HG02763 (cell line): ENCODE data around the gene PTPN23.
A peak's percentile ranks its signal among the peaks of the same experiment; 100 is the strongest.

Source experiments
- ATAC-seq: cut with Tn5 transposase; IDR thresholded peaks from one replicate; pipeline ENCODE4 v1.9.1; 2021; ENCODE audit warnings: mild to moderate bottlenecking, moderate library complexity; ENCODE audit not compliant: unreplicated experiment

The PTPN23 gene

DNA sequence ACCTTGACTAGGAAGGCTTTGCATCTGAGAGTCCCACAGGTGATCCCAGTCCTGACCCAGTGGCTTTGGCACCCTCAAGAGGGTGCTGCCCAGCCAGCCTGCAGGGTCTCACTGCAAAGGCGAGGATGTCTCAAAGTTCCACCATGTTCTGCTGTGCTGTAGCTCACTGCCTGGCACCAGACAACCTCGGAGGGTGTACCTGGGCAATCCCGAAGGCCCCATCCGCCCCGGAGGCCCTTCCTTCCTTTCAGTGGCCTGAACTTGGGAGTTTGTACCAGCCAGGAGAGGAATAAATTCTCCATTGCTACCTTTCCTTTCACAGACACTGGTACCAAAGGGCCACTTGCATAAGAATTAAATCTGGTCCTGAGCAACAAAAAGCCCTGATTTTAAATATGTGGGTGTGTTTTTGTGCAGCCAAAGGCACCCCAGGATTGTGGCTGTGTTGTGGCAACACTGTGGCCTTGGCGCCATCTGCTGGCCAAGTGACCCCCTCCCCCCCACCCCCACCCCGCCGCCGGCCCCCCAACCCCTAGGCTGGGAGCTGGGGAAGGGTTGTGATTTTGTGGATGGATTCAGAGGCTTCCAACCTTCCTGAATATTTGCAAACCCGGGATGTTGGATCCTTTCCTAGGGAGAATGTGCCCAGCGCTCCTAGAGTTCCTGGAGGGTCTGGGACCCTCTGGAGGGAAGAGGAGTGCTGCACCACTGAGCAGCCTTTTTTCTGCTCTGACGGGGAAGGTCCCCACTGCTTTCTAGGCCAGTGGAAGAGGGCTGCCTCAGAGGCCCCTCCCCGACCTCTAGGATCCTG lies 9.7 kb upstream of the PTPN23 start:
- no peak for ATAC-seq

DNA sequence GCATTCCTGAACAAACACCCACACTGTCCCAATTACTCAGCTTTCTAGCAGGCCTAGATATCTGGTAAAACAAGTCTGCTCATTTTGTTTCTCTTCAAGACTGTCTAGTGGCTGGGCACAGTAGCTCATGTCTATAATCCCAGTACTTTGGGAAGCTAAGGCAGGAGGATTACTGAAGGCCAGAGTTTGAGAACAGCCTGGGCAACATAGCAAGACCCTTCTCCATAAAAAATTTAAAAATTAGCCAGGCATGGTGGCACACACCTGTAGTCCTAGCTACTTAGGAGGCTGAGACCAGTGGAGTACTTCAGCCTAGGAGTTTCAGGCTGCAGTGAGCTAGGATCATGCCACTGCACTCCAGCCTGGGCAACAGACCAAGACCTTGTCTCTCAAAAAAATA lies 6.2 kb upstream of the PTPN23 start:
- no peak for ATAC-seq

DNA sequence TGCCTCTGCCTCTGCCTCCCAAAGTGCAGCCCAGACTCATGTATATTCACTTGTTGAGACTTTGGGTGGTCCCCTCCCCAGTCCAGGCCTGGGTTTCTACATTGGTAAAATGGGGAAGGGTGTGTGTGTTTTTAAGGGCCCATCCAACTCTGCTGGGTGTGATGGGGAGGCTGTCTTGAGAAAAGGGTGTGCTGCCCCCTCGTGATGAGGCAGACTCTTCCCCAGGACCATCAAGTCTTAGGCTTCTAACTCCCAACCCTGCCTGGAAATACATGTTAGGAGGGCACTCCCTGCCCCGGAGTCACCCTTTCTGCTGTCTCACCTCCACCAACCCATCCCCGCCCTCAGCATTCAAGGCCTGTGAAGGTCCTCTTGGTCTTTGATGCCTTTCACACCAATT lies 4.4 kb upstream of the PTPN23 start:
- ATAC-seq: no peak

DNA sequence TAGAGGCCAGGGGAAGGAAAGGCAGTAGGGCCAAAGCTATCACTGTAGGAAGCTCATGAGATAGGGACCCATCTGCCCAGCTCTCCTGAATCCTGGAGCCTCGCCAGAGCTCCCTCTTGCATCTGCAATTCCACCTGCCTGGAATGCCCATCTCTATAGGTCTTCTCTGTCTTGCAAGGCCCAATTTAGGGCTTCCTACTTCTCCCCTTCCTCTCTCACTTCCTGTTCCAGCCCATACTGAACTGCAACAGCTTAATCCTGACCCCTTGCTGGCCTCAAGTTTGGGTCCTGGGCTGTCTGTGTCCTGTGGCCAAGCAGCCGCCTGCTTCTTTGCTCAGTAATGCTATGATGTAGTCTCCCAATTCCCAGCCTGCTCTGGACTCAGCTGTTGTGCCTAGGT lies 3.6 kb upstream of the PTPN23 start:
- no peak for ATAC-seq

DNA sequence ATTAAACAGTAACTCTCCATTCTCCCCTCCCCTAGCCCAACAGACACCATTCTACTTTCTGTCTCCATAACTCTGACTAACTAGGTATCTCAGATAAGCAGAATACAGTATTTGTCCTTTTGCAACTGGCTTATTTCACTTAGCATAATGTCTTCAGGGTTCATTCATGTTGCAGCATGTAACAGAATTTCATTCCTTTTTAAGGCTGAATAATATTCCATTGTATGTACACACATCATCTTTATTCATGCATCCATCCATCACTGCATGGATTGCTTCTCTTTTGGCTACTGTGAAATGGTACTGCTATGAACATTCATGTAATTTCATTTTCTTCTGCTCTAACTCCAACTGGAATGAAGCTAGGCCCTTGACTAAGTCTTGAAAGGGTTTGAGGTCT lies 2.0 kb upstream of the PTPN23 start:
- no peak for ATAC-seq

DNA sequence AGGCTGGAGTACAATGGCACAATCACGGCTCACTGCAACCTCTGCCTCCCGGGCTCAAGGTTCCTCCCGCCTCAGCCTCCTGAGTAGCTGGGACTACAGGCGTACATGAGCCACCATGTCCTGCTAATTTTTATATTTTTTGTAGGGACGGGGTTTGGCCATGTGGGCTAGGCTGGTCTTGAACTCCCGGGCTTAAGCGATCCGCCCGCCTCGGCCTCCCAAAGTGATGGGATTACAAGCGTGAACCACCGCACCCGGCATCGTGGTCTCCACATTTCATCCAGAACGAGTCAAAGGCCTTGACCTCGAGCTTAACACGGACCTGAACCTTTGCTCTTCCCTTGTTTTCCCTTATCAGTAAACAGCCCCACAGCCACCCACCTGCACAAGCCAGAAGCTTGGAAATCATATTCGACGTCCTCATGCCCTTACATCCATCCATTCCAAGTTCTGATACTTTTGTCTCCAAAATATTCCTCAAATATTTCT lies 1.4 kb upstream of the PTPN23 start:
- ATAC-seq: no peak

DNA sequence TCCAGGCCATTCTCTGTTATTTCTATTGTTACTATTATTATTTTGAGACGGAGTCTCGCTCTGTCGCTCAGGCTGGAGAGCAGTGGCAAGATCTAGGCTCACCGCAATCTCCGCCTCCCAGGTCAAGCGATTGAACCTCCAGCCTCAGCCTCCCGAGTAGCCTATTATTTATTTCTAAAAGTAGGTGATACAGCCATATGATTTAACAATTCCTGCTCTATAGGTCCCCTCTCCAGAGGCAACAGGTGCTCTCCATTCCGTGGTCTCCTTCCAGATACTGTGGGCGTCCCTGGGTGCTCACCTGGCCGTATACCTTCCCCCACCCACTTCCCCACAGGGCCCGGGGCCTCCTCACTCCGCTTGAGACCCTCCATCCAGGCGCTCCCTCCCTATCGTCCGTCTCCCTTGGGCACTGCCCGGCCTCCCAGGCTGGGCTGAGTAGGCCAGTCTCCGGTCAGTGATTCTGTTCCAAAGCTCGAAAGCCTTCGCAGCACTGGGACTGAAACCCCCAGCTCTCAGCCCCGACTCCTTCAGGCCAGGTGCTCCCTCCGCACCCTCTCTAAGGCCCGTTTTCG lies 708 bp upstream of the PTPN23 start:
- peak; percentile 4 for ATAC-seq

DNA sequence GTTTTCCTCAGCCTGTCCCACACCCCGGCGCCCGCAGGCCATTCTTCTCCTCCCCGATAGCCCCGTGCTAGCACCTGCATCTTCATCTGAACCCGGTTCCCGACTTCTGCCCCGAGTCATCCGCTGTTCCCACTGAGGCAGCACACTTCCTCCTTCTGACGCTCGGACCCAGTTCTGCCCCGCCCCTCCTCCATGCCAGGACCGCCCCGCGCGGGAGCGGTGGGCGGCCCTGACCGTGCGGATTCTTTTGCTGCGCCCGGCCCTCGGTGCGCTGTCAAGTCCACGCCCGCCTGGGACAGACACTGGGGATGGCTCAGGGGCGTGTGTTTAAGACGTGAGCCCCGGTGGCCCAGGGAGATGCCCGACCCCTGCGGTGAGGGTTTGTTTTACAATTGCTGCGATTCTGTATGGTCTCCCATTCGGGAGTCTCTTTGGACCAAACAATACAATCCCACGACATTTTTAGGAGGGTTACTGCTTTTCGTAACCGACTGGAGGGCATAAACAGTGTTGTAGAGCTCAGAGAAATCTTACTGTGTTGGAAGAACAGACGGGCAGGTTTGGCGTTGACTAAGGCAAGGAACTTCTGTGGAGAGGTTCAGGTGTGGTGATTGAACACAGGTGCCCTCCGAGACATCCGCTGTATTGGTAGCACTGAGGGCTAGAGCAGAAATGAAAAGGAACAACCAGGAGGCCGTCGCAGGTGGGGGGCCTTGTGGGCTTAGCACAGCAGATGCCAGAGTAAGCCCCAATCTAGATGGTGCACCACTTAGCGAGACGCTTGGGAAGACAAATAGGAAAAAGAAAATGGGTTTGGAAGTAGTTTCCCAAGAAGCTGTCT lies 716 bp downstream of the PTPN23 start:
- peak; percentile 55 for ATAC-seq

DNA sequence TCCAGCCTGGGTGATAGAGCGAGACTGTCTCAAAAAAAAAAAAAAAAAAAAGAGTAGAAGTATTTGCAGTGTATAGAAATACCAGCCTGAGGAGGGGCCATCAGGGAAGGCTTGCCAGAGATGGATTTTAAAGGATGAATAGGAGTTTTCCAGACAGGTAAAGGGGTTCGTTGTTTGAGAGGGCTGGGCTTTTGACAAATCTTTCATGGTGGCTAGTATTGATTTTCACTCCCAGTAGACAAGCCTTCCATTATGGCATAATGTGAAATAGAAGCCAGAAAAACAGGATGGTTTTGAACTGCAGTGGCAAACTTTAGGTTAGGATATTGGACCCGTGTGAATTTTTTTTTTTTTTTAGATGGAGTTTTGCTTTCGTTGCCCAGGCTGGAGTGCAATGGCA lies 3.6 kb downstream of the PTPN23 start:
- ATAC-seq: no peak

DNA sequence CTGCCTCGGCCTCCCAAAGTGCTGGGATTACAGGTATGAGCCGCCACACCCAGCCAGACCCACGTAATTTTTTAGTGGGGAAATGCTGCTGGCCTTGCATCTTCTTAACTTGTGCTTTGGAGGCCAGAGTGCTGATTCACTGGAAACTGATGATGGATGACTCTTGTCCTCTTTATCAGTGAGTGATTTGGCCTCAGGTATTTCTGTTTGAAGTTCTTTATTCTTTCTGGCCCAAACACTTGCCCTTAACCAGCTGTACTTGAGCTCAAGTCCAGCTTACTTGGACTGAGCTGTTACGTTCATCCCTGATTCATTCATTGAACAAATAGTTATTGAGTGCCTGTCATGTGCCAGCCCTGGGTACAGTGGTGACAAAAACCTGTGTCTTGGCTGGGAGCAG lies 4.2 kb downstream of the PTPN23 start:
- ATAC-seq: no peak

DNA sequence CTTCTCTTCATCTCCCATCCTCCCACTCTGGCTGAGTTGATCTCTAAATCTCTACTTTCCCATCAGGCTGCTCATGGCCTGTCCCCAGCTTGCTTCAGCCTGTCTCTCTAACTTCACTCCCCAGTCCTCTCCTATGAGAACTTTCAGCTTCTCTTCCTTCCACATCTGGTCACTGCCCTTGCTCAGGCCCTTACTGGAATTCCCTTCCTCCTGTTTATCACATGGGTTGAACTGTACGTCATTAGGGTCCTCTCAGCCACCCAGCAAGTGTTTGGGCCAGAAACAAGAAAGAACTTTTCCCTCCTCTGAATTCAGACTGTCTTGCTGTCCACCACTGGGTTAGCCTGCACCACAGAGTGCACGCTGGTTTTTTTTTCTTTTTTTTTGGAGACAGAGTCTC lies 5.0 kb downstream of the PTPN23 start:
- ATAC-seq: no peak

DNA sequence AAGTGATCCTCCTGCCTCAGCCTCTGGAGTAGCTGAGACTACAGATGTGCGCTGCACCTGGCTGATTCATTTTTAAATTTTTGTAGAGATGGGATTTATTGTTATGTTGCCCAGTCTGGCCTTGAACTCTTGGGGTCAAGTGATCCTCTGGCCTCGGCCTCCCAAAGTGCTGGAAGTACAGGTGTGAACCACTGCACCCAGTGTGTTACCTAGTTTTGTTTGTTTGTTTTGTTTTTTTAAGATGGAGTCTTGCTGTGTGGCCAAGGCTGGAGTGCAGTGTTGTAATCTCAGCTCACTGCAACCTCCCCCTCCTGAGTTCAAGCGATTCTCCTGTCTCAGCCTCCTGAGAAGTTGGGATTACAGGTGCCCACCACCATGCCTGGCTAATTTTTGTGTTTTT lies 12.1 kb downstream of the PTPN23 start:
- no peak for ATAC-seq

DNA sequence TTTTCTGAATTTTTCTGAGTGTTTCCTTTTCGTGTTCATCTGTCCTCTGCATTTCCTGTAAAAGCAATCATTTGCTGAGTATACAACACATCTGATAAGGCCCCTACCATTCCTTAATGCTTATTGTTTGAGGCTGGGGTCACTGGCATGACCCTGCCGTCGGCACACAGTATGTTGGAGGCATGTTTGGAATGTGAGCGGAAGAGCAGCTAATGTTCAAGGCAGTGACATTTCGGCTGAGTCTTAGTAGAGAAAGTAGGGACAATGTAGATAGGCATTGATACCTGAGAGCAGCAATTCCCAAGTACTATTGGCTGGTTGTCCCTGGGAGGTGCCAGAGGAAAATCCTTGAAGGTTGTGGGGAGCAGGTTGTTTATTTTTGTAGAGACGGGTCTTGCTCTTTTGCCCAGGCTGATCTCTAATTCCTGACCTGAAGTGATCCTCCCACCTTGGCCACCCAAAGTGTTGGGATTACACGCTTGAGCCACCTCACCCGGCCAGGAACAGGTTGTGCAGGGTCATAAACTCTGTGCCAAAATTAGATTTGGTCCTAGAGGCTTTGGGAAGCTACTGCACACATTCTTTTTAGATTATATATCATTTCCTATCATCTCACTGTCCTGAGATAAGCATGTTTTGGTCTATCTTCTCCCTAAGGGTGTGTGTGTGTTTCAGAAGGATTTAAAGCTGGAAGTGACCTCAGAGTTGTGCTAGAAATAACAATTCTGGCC lies 13.5 kb downstream of the PTPN23 start:
- ATAC-seq: no peak

DNA sequence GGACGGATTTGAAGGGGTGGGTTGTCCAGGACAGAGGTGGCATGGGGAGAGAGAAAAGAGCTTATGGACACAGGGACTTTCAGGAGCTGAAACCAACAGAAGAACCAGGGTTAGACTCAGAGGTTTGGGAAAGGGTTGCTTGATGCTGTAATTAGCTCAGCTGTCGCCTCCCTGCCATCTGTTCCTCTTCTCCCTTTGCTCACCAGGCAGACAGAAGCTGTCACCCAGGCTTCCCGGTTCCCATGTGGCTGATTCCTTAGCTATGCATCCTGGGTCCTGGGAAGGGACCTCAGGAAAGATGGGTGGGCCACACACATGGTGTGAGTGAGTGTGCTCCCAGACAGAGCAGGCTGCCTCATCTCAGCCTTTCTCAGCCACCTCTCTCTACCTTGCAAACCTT lies 14.1 kb downstream of the PTPN23 start:
- no peak for ATAC-seq

DNA sequence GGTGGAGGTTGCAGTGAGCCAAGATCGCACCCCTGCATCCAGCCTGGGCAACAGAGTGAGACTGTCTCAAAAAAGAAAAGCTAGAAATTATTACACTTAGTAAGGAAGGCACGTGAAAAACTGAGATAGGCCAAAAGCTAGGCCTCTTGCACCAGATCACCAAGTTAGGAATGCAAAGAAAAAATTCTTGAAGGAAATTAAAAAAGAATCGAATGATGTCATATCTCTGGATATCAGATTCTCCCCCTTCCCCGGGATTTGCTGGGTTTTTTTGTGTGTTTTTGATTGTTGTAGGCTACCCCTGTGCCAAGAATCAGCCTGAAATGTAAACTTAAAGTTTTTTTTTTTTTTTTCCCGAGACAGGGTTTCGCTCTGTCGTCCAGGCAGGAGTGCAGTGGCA lies 17.4 kb downstream of the PTPN23 start:
- no peak for ATAC-seq

DNA sequence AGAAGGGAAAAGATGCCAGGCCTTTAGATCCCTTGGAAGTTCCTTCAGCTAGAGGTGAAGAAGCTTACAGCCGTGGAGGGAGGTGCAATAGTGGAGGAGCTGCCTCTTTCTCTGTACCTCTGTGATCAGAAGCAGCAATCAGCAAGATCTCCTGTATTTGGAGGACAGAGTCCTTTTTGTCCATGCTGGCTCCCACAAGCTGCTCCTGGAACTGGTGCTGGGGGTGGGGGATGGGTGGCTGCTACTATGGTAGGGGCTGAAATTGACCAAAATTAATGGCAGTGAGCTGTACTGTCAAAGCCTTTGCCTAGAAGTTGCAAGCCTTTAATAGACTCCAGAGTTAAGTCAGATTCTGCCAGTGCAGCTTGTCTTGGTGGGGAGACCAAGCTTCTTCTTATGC lies 18.2 kb downstream of the PTPN23 start:
- no peak for ATAC-seq

DNA sequence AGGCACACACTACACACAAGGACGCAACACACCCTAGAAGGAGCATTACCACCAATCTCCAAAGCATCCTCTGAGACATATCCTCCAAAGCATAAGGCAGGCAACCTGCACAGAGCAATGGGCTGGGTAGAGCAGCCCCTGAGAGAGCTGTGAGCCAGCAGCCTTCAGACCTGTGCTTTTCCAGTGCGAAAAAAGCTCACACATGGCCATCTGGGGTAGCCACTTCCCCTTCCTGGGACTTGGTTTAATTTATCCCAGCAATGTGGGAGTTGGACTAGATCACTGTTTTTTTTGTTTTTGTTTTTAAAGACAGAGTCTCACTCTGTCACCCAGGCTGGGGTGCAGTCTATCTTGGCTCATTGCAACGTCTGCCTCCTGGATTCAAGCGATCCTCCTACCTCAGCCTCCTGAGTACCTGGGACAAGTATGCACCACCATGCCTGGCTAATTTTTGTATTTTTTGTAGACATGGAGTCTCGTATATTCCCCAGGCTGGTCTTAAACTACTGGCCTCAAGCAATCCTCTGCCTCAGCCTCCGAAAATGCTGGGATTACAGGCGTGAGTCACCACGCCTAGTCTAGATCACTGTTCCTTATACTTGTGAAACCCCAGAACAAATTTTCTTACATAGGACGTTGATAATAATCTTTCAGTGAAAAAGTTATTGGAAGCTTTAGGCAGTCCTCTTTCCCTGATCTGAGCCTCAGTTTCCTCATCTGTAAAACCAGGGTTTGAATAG lies 18.9 kb downstream of the PTPN23 start:
- ATAC-seq: no peak

DNA sequence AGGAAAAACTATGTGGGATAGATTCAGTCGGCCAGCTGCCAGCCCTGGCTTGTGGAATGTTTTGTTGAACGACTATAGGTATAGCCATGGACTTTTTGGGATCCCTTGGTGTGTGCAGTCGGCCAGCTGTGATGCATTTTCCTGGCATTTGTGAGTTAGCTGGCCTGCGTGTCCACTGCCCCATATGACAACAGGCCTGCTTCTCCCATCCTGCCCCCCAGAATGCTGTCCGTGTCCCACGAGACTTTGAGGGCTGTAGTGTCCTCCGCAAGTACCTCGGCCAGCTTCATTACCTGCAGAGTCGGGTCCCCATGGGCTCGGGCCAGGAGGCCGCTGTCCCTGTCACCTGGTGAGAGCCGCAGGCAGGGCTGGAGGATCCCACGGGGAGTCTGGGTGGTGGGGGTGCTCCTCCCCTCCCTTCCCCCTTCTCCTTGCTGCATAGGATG lies 23.6 kb downstream of the PTPN23 start:
- no peak for ATAC-seq

DNA sequence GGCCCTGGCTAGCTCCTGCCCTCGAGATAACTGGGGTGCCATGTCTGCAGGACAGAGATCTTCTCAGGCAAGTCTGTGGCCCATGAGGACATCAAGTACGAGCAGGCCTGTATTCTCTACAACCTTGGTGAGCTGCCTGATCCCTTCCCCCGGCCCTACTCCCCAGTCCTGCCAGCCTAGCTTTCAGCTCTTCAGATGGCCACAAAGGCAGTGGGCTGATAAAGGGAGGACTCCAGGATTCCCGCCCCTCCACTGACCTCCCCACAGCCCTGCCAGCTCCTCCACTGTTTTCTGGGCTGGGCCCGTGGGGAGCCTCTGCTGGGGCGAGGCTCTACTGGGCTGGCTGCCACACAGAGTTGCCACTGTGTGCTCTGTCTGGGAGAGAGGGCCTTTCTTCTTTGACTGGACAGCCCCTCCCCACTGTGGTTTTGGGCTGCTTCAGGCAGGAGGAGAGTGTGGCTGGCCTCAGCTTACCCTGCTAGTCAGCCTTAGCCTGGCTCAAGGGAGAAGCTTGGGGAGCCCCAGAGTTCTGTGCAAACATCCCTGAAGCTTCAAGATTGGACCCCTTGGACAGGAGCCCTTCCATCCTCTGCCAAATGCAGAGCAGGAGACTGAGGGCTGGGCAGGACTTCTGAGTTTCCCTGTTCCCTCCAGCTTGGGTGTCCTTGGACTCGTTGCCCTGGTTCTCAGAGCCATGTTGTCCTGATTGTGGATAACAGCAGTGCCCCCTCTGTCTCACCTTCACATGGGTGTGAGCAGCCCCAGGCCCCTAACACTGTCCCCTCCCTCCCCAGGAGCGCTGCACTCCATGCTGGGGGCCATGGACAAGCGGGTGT lies 24.4 kb downstream of the PTPN23 start:
- no peak for ATAC-seq
